ENCODE measurements around the gene GLIS1.
A peak's percentile ranks its signal among the peaks of the same experiment; 100 is the strongest.

GLIS1 gene

GRCh38 chr1:53530550-53530949 is 208.4 kb downstream of the GLIS1 start:
- DNase-seq (ENCODE audit: low read depth), result no peak

- DNase-seq (ENCODE audit: low read depth), result no peak
Measured at GRCh38 chr1:53529555-53529954, 209.4 kb downstream of the GLIS1 start.

- no peak for DNase-seq (ENCODE audit: low read depth)
Measured at GRCh38 chr1:53527368-53527767, 211.6 kb downstream of the GLIS1 start.

GRCh38 chr1:53526451-53527101 is 212.4 kb downstream of the GLIS1 start:
- peak; percentile 91 for DNase-seq (ENCODE audit: low read depth)

- peak; percentile 56 for DNase-seq (ENCODE audit: low read depth)
Measured at GRCh38 chr1:53525595-53525994, 213.4 kb downstream of the GLIS1 start.

- no peak for DNase-seq (ENCODE audit: low read depth)
Measured at GRCh38 chr1:53524428-53525375, 214.3 kb downstream of the GLIS1 start.

- no peak for DNase-seq (ENCODE audit: low read depth)
Measured at GRCh38 chr1:53521924-53522552, 216.9 kb downstream of the GLIS1 start.

- no peak for DNase-seq (ENCODE audit: low read depth)
Measured at GRCh38 chr1:53520481-53520880, 218.5 kb downstream of the GLIS1 start.

- DNase-seq (ENCODE audit: low read depth), result peak; percentile 61
Measured at GRCh38 chr1:53519421-53519820, 219.5 kb downstream of the GLIS1 start.

GRCh38 chr1:53518775-53519174 is 220.2 kb downstream of the GLIS1 start:
- DNase-seq (ENCODE audit: low read depth), result no peak

GRCh38 chr1:53517821-53518352 is 221.1 kb downstream of the GLIS1 start:
- DNase-seq (ENCODE audit: low read depth), result no peak

- DNase-seq (ENCODE audit: low read depth), result no peak
Measured at GRCh38 chr1:53517109-53517508, 221.9 kb downstream of the GLIS1 start.

- DNase-seq (ENCODE audit: low read depth), result no peak
Measured at GRCh38 chr1:53516181-53516580, 222.8 kb downstream of the GLIS1 start.

- no peak for DNase-seq (ENCODE audit: low read depth)
Measured at GRCh38 chr1:53514436-53514835, 224.5 kb downstream of the GLIS1 start.

- DNase-seq (ENCODE audit: low read depth), result no peak
Measured at GRCh38 chr1:53513846-53514245, 225.1 kb downstream of the GLIS1 start.

GRCh38 chr1:53512807-53513755 is 225.9 kb downstream of the GLIS1 start:
- peak; percentile 31 for DNase-seq (ENCODE audit: low read depth)

- peak; percentile 99 for DNase-seq (ENCODE audit: low read depth)
Measured at GRCh38 chr1:53511933-53512806, 226.8 kb downstream of the GLIS1 start.

GRCh38 chr1:53511323-53511932 is 227.5 kb downstream of the GLIS1 start:
- DNase-seq (ENCODE audit: low read depth), result peak; percentile 54

- no peak for DNase-seq (ENCODE audit: low read depth)
Measured at GRCh38 chr1:53510215-53510614, 228.7 kb downstream of the GLIS1 start.

- DNase-seq (ENCODE audit: low read depth), result no peak
Measured at GRCh38 chr1:53509775-53510174, 229.2 kb downstream of the GLIS1 start.
